Measurements from ENCODE around the gene CTIF. TPM values are rescaled to one million over a fixed set of nuclear protein-coding genes. Genes with fewer than 3 reads are reported as not detected.
A peak's percentile ranks its signal among the peaks of the same experiment; 100 is the strongest.

Gene CTIF
- total RNA-seq, 1 donor from 2014 or later = 54.8 TPM

- no peak for TF ChIP-seq CTCF (IDR thresholded peaks at IDR 0.05)
- intact Hi-C loops (cut with DNase I) = no loop called here
- H3K4me3 ChIP-seq = no peak overlapping the region
- H3K27me3 ChIP-seq (ENCODE audit: low read depth) = no peaks in the 10 kb centered on the region
- peaks cover 7% of the 10 kb centered on the region for H3K4me1 ChIP-seq
- H3K9me3 ChIP-seq = no peaks in the 10 kb centered on the region
- no peaks in the 10 kb centered on the region for H3K36me3 ChIP-seq
- ATAC-seq (no peak), DNase-seq (no peak)
- no peak overlapping the region for H3K27ac ChIP-seq
Measured at GRCh38 chr18:48602759-48603390, 64.0 kb downstream of the CTIF start.

- TF ChIP-seq CTCF (IDR thresholded peaks at IDR 0.05) = no peak
- ATAC-seq (no peak), DNase-seq (no peak)
- no peak overlapping the region for H3K4me3 ChIP-seq
- H3K27me3 ChIP-seq (ENCODE audit: low read depth) = no peaks in the 10 kb centered on the region
- H3K27ac ChIP-seq = no peak overlapping the region
- H3K4me1 ChIP-seq = peaks cover 7% of the 10 kb centered on the region
- H3K36me3 ChIP-seq = no peaks in the 10 kb centered on the region
- no peaks in the 10 kb centered on the region for H3K9me3 ChIP-seq
- intact Hi-C loops (cut with DNase I) = no loop called here
Measured at GRCh38 chr18:48605408-48605845, 66.6 kb downstream of the CTIF start.

GRCh38 chr18:48607056-48607984 is 68.5 kb downstream of the CTIF start:
- intact Hi-C loops (cut with DNase I) = no loop called here
- no peak for TF ChIP-seq CTCF (IDR thresholded peaks at IDR 0.05)
- Histone ChIP-seq H3K36me3 (no peaks in the 10 kb centered on the region), H3K27me3 (ENCODE audit: low read depth) (no peaks in the 10 kb centered on the region), H3K4me3 (no peak overlapping the region), H3K27ac (no peak overlapping the region), H3K9me3 (no peaks in the 10 kb centered on the region), H3K4me1 (peaks cover 7% of the 10 kb centered on the region)
- ATAC-seq = peak; percentile 68 to 72
- no peak for DNase-seq

- Histone ChIP-seq H3K4me3 (no peak overlapping the region), H3K9me3 (no peaks in the 10 kb centered on the region), H3K36me3 (no peaks in the 10 kb centered on the region), H3K27ac (no peak overlapping the region), H3K4me1 (peaks cover 7% of the 10 kb centered on the region), H3K27me3 (ENCODE audit: low read depth) (no peaks in the 10 kb centered on the region)
- no peak for TF ChIP-seq CTCF (IDR thresholded peaks at IDR 0.05)
- intact Hi-C loops (cut with DNase I) = no loop called here
- no peak for ATAC-seq
- no peak for DNase-seq
Measured at GRCh38 chr18:48608581-48608980, 69.8 kb downstream of the CTIF start.

GRCh38 chr18:48609114-48609513 is 70.3 kb downstream of the CTIF start:
- intact Hi-C loops (cut with DNase I) = no loop called here
- no peak overlapping the region for H3K27ac ChIP-seq
- no peaks in the 10 kb centered on the region for H3K27me3 ChIP-seq (ENCODE audit: low read depth)
- H3K9me3 ChIP-seq = no peaks in the 10 kb centered on the region
- TF ChIP-seq CTCF (IDR thresholded peaks at IDR 0.05) = no peak
- peaks cover 7% of the 10 kb centered on the region for H3K4me1 ChIP-seq
- H3K4me3 ChIP-seq = no peak overlapping the region
- no peak for DNase-seq
- no peak for ATAC-seq
- no peaks in the 10 kb centered on the region for H3K36me3 ChIP-seq
